HG03108 (cell line): Measurements from ENCODE around the gene MAP3K6.

Experiments
- ATAC-seq: cut with Tn5 transposase; IDR thresholded peaks from one replicate; pipeline ENCODE4 v1.9.1; 2021; ENCODE audit warnings: moderate library complexity; ENCODE audit not compliant: unreplicated experiment

Gene MAP3K6

GRCh38 chr1:27379564-27380122 is 12.9 kb upstream of the MAP3K6 start:
- no peak for ATAC-seq

GRCh38 chr1:27377760-27378495 is 11.2 kb upstream of the MAP3K6 start:
- no peak for ATAC-seq

GRCh38 chr1:27374362-27375086 is 7.8 kb upstream of the MAP3K6 start, which contains the start of gene FCN3:
TSS of gene FCN3 (minus strand) at chr1:27374824. CDS start at chr1:27374818, 6 bp downstream.
- ATAC-seq, result no peak

- no peak for ATAC-seq
Measured at GRCh38 chr1:27372808-27373690, 6.3 kb upstream of the MAP3K6 start.

- no peak for ATAC-seq
Measured at GRCh38 chr1:27372022-27372807, 5.5 kb upstream of the MAP3K6 start.

- no peak for ATAC-seq
Measured at GRCh38 chr1:27368869-27369582, 2.3 kb upstream of the MAP3K6 start.

GRCh38 chr1:27367160-27367650 is 444 bp upstream of the MAP3K6 start:
- no peak for ATAC-seq

GRCh38 chr1:27366113-27366410 is 699 bp downstream of the MAP3K6 start:
- ATAC-seq, result peak; percentile 33

- peak; percentile 27 for ATAC-seq
Measured at GRCh38 chr1:27365372-27366112, 1.2 kb downstream of the MAP3K6 start.

GRCh38 chr1:27364696-27365371 is 1.9 kb downstream of the MAP3K6 start:
- ATAC-seq, result no peak

GRCh38 chr1:27363766-27364695 is 2.7 kb downstream of the MAP3K6 start:
- no peak for ATAC-seq

GRCh38 chr1:27361553-27361952 is 5.2 kb downstream of the MAP3K6 start:
- no peak for ATAC-seq

- no peak for ATAC-seq
Measured at GRCh38 chr1:27361044-27361402, 5.7 kb downstream of the MAP3K6 start.

- ATAC-seq, result no peak
Measured at GRCh38 chr1:27360159-27361043, 6.4 kb downstream of the MAP3K6 start.

- ATAC-seq, result no peak
Measured at GRCh38 chr1:27359822-27360158, 7.0 kb downstream of the MAP3K6 start.

GRCh38 chr1:27358928-27359313 is 7.8 kb downstream of the MAP3K6 start:
- no peak for ATAC-seq
